Suppressor macrophage treated with lipopolysaccharide for 1 hour (primary cell): ENCODE measurements around the gene RBFOX2.
"Not testable (repeated sequence)": the region's sequence is repeated elsewhere in the genome, so short reads cannot be mapped to it uniquely, and the experiment has no call there.

Source experiments
- DNase-seq, 3 donors: peaks; one replicate each; pipeline ENCODE4 v3.0.0-alpha.2; 2020 to 2022

The RBFOX2 gene

GRCh38 chr22:35812600-35812999, 216.0 kb downstream of the RBFOX2 start:
- no peak for DNase-seq

DNA sequence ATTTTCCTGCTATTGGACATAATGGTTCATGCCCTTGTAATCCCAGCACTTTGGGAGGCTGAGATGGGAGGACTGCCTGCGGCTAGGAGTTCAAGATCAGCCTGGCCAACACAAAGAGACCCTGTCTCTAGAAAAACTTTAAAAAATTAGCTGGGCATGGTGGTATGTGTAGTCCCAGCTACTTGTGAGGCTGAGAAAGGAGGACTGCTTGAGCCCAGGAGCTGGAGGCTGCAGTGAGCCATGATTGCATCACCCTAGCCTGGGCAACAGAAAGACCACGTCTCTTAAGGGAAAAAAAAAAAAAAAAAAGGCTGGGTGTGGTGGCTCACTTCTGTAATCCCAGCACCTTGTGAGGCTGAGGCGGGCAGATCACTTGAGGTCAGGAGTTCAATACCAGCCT, 217.0 kb downstream of the RBFOX2 start:
- DNase-seq, result no peak

DNA sequence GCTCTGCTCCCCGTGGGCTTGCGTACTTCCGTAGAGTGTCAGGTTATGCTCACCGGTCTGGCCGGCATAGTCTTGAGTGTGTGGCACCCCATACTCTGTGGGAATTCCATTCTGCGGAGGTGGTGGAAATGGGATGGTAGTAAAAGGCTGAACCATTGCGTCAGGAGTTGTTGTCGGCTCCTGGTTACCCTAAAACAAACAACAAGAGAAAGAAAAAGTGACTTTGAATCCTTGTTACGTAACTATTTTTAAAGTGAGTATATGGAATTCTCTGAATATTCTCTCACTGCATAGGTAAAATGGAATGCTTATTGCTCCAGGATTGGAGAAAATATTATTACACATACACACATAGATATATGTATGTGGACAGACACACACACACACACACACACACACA, 218.8 kb downstream of the RBFOX2 start:
- no peak for DNase-seq

DNA sequence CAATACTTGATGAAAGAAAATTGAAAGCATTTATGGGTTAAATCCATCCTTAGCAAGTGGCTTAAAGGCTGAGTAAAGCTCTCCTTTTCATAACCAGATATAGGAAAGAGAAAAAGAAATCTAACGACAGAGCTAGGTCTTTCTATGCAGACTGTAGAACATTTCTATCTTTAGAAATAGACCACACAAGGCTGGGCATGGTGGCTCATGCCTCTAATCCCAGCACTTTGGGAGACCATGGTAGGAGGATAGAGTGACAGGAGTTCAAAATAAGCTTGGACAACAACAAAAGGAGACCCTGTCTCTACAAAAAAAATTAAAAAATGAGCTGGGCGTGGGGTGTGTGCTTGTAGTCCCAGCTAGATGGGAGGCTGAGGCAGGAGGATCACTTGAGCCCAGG, 220.2 kb downstream of the RBFOX2 start:
- DNase-seq, result no peak

- DNase-seq, result not testable (repeated sequence)
Measured at GRCh38 chr22:35806668-35807067, 222.0 kb downstream of the RBFOX2 start.

- no peak for DNase-seq
Measured at GRCh38 chr22:35805466-35805865, 223.2 kb downstream of the RBFOX2 start.

DNA sequence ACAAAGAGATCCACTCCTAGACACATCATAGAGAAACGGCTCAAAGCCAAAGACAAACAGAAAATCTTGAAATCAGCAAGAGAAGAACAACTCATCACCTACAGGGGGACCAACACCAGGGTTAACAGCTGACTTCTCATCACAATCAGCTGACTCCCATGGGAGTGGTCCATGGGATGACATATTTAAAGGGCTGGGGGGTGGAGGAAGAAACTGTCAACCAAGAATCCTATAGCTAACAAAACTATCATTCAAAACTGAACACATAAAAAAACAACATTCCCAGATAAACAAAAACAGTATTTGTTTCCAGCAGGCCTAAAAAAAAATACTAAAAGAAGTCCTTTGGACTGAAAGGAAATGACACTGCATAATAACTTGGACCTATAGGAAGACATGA, 224.2 kb downstream of the RBFOX2 start:
- no peak for DNase-seq

GRCh38 chr22:35802885-35803284, 225.7 kb downstream of the RBFOX2 start:
- DNase-seq, result no peak

GRCh38 chr22:35801301-35801700, 227.3 kb downstream of the RBFOX2 start:
- not testable (repeated sequence) for DNase-seq

GRCh38 chr22:35799150-35799549, 229.5 kb downstream of the RBFOX2 start:
- no peak for DNase-seq

- no peak for DNase-seq
Measured at GRCh38 chr22:35797411-35797810, 231.2 kb downstream of the RBFOX2 start.

DNA sequence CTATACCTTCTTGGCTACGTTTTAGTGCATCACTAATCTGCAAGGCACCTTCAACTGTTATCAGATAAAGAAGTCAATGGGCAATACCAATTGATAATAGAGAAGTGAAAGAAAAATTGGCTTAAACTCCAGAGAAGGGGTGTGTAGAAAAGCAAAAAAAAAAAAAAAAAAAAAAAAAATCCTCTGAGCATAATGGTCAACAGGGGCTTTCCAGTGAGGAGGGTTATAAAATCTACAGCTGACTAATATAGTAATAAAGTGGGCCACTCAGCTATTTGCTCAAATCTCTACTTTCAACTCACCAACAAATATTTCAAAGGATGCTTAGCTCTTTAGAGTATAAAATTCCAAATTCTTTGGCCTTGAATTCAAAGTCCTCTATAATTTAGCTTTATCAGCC, 233.1 kb downstream of the RBFOX2 start:
- DNase-seq, result peak in 2 of 3 donors; percentile 13 to 20

- no peak for DNase-seq
Measured at GRCh38 chr22:35792506-35792905, 236.1 kb downstream of the RBFOX2 start.

GRCh38 chr22:35791788-35792187, 236.8 kb downstream of the RBFOX2 start:
- not testable (repeated sequence) for DNase-seq

DNA sequence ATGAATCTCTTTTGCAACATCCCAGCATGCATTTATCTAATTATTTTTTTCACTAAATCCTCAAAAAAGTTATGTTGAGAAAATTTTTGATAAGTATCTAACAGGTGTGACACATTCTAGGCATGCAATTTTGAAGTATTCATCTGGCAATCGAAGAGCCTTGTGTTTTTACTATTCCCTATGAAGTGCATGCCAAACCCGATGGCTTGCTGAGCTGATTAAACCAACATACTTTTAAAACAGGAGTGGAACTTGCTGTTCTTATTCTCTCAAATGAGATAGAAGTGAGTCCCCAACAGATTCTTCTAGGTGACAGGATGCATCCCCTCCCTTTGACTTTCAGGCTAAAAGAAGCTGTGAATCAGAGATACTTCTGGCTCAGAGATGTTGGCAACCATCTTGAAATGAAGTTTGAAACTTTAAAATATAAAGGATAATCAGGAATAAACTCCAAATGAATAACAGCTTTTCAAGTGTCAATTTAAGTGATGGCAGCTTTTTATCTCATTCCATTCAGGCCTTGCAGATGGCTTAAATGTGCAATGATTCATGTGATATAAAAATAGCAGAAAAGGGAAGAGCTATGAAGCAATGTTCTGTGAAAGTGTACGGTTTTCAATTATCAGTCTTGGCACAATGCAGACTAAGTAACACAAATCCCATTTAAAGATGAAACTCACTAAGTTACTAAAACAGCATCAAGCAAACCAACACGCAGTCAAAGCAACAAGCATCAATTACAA, 243.3 kb downstream of the RBFOX2 start:
- DNase-seq, result peak; percentile 12 to 43 (median 23)

DNA sequence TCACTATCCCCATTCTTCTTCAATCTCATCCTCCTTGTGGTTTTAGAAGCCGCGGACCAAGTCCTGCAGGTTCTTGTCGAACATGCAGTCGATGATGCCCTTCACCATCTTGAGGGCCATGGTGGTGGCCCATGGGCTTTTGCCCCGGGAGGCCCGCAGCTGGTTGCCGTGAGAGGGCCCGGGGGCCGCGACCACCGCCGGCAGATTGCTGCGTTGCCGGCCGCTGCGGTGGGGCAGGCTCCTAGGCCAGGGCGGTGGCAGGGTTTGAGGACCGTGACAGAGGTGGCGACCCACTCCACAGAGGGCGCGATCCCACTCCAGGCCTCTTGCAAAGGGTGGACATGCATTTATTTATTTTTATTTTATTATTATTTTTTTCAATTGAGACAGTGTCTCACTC, 244.0 kb downstream of the RBFOX2 start:
- no peak for DNase-seq

DNA sequence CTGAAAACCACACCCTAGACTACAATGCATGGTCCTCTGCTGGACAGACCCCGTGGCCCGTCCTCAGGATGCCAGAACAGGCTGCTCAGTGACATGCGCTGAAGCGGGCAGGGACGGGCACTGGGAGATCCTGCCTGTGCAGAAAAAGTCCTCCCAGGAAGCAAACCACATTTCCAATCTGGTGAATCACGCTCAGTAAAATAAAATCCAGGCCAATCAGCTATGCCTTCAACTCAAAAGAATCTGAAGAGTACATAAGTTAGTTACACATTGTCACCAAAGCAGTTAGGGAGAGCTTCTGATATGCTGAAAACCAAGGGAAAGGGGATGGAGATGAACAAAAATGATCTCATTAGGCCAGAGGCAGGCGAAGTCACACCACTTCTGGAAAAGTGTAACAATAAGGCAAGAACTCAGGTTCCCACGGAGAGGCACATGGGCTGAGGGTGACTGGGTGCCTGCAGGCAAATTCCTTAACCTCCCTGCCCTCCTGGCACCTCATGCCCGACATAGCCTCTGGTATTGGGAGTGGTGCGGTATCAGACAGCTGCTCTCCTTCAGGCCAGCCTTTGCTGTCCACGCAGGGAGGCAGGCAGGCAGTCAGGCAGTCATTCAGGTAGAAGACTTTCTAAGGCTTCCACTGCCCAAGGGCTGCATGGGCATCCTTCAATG, 244.5 kb downstream of the RBFOX2 start:
- DNase-seq, result no peak

GRCh38 chr22:35782504-35782903, 246.1 kb downstream of the RBFOX2 start:
- no peak for DNase-seq

DNA sequence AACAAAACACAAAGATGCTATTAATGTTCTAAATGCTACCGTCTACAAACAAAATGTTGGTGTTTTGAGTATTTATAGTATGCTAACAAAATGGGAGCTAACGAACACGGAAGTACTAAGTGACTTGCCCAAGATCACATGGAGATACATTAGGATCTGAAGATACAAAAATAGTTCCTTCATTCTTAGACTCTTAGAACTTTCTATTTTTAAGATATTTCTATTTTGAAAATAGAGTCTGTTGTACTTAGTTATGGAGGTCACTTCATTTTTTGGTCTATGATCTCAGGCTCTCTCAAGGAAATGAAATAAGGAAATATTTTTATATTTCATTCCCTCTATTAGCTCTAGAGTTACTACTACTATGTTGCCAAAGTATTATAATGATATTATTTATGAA, 246.7 kb downstream of the RBFOX2 start:
- no peak for DNase-seq

DNA sequence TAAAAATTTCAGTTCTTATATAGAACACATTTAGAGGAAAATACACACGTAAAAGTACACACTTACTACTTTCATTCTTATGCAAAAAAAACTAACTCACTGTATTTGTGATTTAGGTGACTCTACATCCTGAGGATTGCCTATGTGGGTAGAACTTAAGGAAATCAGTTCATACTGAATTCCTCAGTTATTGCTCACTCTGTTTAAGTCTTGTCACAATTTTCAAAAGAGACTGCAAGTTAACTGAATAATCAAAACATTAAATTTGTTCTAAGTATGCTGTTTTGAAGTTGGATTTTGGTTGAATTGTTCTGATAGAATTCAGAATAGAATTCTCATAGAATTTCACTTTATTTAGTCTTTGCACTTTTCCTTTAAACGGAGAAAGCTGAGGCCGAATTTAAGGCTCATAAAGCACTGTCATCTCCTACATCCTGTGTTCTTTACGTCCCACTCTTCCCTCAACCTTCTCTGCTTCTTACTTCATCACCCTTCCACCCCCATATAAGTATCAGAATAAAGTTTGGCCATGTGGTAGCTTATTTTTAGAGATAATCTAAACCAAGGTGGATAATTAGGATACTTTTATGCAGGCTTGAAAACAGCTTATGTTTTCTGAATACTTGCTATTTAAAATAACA, 251.2 kb downstream of the RBFOX2 start:
- no peak for DNase-seq

GRCh38 chr22:35775339-35775738, 253.3 kb downstream of the RBFOX2 start:
- DNase-seq, result no peak

DNA sequence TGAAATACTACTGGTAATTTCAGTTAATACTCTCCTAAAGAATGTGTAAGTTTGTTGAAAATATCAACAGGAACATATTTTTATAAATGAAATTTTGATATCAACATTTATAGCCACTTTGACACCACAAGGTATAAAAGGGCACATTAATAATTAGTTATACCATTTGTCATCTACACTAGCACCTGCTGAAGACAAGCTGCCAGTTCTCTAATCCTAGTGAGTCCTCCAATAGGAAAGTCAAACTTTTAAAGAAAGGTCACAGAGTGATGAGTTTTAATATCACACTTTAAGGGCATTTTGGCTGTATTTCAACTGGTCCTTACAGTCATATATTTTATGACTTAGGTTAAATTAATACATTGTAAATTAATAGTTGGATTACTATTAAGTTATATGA, 258.6 kb downstream of the RBFOX2 start:
- no peak for DNase-seq

DNA sequence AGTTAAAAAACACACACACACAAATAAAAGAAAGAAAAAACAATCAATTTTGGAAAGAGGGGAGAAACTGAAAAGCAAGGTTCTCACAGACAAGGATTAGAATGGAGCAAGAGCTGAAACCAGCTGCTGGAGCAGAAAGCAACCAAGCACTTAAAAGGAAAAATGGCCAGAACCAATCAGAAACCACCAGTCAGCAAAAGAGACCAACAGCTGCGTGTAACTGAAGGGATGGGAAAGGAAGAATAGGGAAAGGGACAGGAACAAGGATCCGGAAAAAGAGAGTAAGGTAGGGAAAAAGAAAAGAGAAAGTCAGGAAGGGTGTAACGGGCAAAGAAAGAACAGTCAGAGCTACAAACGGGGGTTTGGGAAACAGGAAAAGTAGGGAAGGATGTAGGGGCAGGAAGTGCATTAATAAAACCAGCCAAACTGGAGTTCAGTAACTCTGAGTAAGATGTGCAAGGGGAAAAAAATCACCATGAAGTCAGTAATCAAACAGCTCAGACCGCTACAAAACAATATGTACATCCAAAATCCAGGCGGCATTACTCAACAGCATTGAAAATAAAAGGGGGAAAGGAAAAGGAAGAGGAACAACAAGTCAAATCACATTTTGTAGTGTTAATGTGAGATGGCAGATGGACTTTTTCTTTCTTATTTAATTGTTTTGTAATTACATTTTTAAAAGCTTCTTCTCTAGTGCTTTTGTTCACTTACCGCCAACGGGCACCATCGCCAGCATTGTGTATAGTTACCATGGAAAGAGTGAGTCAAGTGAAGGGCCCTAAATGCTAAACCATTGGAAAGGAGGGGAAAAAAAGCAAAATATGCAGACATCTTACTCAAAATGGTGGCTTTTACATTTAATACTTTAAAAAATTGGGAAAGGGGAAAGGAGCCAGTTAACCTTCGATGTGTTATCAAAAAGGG, 261.7 kb downstream of the RBFOX2 start:
- no peak for DNase-seq
